H1 (cell line): ENCODE measurements around the gene VWF. TPM values are rescaled to one million over a fixed set of nuclear protein-coding genes. Genes with fewer than 3 reads are reported as not detected.

Source experiments
- HDAC2 ChIP-seq, 2 experiments: fragments of 300-600 bp in 1 of 2; sonication (generic) in 1 of 2; IDR thresholded peaks; 2 replicates each; pipeline ENCODE4 v1.6.1; 2011 to 2012; ENCODE audit warnings: low read depth in 2 of 2, low read length in 2 of 2, mild to moderate bottlenecking in 2 of 2, moderate library complexity in 2 of 2, borderline replicate concordance in 1 of 2, inconsistent platforms in 1 of 2
- polyA plus RNA-seq, 7 experiments: library from polyadenylated mRNA; depleted of rRNA in 3 of 7; stranded (reverse) in 5 of 7; unstranded in 2 of 7; fragments of >200 nt in 5 of 7; fragments of 200-250 nt in 2 of 7; gene quantifications; 1 replicate in 5 of 7; 2 replicates in 1 of 7; 4 replicates in 1 of 7; pipeline versions ENCODE4 v1.2.1 to v1.2.3, GENCODE V29; 2011 to 2013; ENCODE audit warnings: missing spikeins in 2 of 7, mixed read lengths in 2 of 7
- total RNA-seq: library from RNA; stranded (reverse); fragmentation: NEBNext Ultra II Directional; extraction: Animal tissue kit (Norgen Biotek cat#: 25700); gene quantifications from 2 replicates; pipeline ENCODE4 v1.2.1, GENCODE V29; 2021

Gene VWF
- total and polyA plus RNA-seq, 2 of the 8 experiments (the other 6 are each of a cell fraction or from before 2014, with no cell fraction given) = 0.39 to 0.60 TPM

DNA sequence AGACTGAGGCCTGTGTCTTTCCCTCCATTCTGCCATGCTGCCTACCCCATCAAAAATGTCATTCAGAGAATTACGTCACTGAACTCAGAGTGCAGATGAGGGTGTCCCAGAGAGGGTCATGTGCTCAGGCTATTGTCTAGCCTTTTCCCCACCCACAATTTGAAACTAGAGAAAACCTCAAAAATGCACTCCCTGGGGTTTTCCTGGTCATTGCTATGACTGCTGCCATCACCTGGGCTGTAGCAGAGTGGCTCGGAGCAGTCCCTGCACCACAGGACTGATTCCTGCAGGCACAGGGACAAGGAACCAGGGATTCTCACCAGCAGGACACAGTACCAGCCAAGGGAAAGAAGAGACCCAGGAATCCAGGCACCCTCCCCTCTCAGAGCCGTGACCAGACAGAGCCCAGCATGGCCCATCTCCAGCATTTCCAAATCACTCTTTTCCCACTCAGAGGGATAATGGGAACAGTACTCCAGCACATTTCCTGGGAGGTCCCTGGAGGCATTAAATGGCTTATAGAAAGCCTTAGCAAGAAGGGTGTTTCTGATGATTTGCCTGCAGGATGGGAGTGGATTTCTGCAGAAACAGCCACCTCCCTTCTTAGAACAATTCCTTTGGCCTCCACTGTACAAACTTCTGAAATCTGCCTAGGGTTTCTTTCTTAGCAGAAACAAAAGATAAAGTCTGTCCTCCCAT is 45.9 kb downstream of the VWF start (continued):
- TF ChIP-seq HDAC2 (IDR thresholded peaks at IDR 0.05; ENCODE audit: borderline replicate concordance in 1 of 2, low read depth in 2 of 2, low read length in 2 of 2) = no peak
